Caco-2 (cell line): ENCODE results near the gene RNFT2. TPM values are rescaled to one million over a fixed set of nuclear protein-coding genes. Genes with fewer than 3 reads are reported as not detected.
A peak's percentile ranks its signal among the peaks of the same experiment; 100 is the strongest.

Experiments used
- BruUV-seq: library from RNA; stranded (reverse); fragments of 400-500 nt; replicated peaks from 2 replicates; lab custom pipeline; 2021; lab: Mats Ljungman, UMichigan
- CTCF ChIA-PET: fragments of 300-600 bp; sonication (Branson Sonifier 250); formaldehyde crosslinking; loops from one replicate; lab custom pipeline; 2022; ENCODE audit warnings: antibody characterized with exemption; lab: Charles Lee
- POLR2A ChIA-PET: fragments of 300-600 bp; sonication (Branson Sonifier 250); formaldehyde crosslinking; loops from one replicate; lab custom pipeline; 2022; ENCODE audit warnings: antibody characterized with exemption; lab: Charles Lee
- DNase-seq, 2 experiments: peaks; one replicate each; pipeline versions ENCODE4 v3.0.0 to v3.0.0-alpha.2; 2020 to 2022
- H3K27me3 ChIP-seq: replicated peaks from 2 replicates; pipeline ENCODE4 v1.6.0; 2011; ENCODE audit warnings: low read length; ENCODE audit not compliant: control insufficient read depth, insufficient read depth
- H3K36me3 ChIP-seq: 2 replicates; pipeline ENCODE4 v1.5.1; 2011; ENCODE audit warnings: low read length; ENCODE audit not compliant: control insufficient read depth, insufficient read depth
- H3K4me1 ChIP-seq: fragments of 250-450 bp; sonication (Bioruptor Pico); 2 replicates; pipeline ENCODE4 v1.5.1; 2020; ENCODE audit warnings: mild to moderate bottlenecking
- H3K4me3 ChIP-seq: 2 replicates; pipeline ENCODE4 v1.5.1; 2011; ENCODE audit warnings: low read depth, mild to moderate bottlenecking, control low read depth, low read length
- H3K9me3 ChIP-seq: fragments of 250-450 bp; sonication (Bioruptor Pico); 2 replicates; pipeline ENCODE4 v1.5.1; 2020; ENCODE audit warnings: mild to moderate bottlenecking, moderate library complexity
- H3K27ac Mint-ChIP-seq: one replicate; pipeline ENCODE4 v1.8.0; 2022; ENCODE audit warnings: mixed read lengths; ENCODE audit not compliant: unreplicated experiment
- H3K27me3 Mint-ChIP-seq: one replicate; pipeline ENCODE4 v1.8.0; 2022; ENCODE audit warnings: mixed read lengths; ENCODE audit not compliant: insufficient read depth, unreplicated experiment
- H3K36me3 Mint-ChIP-seq: one replicate; pipeline ENCODE4 v1.8.0; 2022; ENCODE audit warnings: mild to moderate bottlenecking, mixed read lengths; ENCODE audit not compliant: insufficient read depth, unreplicated experiment
- H3K4me1 Mint-ChIP-seq: one replicate; pipeline ENCODE4 v1.8.0; 2022; ENCODE audit warnings: low read depth, mixed read lengths; ENCODE audit not compliant: unreplicated experiment
- H3K4me3 Mint-ChIP-seq: one replicate; pipeline ENCODE4 v1.8.0; 2022; ENCODE audit warnings: mild to moderate bottlenecking, moderate library complexity, mixed read lengths; ENCODE audit not compliant: unreplicated experiment
- H3K9me3 Mint-ChIP-seq: one replicate; pipeline ENCODE4 v1.8.0; 2022; ENCODE audit warnings: mixed read lengths; ENCODE audit not compliant: unreplicated experiment
- intact Hi-C: fragments of 100-400 bp; cut with micrococcal nuclease; formaldehyde crosslinking; loops from one replicate; pipeline ENCODE4 v1.10.0; 2022; ENCODE audit not compliant: unreplicated experiment
- total RNA-seq: library from RNA; stranded (reverse); gene quantifications from 2 replicates; pipeline ENCODE4 v1.2.3, GENCODE V29; 2022
- TF ChIP-seq, protein P1 (sequence below), 2 experiments: fragments of 200-600 bp in 1 of 2; IDR thresholded peaks; 1 replicate in 1 of 2; 2 replicates in 1 of 2; pipeline versions ENCODE4 v1.5.1 to v1.8.0; 2011 to 2022; ENCODE audit warnings: antibody characterized with exemption in 1 of 2, control low read depth in 1 of 2, inconsistent platforms in 1 of 2, low read depth in 1 of 2, low read length in 1 of 2, mild to moderate bottlenecking in 1 of 2, moderate library complexity in 1 of 2; ENCODE audit not compliant: insufficient read depth in 1 of 2, severe bottlenecking in 1 of 2, unreplicated experiment in 1 of 2

RNFT2 gene
- total RNA-seq, 1 experiment from 2014 or later = 11.6 TPM

DNA sequence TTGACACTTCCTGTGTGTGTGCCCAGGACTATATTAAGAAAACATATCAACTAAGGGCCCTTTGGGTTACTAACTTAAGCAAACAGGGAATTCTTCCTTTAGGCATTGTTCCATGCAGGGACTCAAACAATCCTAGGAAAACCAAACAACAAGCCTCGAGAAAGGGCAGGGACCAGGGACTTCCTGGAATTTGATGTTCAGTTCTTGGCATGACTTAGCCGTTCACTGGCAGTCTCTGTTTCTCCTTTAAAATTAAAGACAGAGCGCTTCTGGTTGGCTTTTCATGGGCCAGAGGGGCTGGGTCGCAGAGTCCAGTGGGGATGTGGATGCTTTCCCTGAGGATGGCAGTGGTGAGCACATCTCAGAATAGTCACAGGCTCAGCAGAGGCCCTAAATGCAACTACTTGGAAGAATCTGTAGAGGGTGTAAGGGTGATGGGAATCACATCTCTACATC is 35.2 kb downstream of the RNFT2 start:
- Mint-ChIP-seq H3K27me3 (no peaks in the 10 kb centered on the region), H3K27ac (no peak overlapping the region), H3K9me3 (no peaks in the 10 kb centered on the region), H3K4me3 (no peak overlapping the region), H3K4me1 (no peaks in the 10 kb centered on the region), H3K36me3 (peaks cover 6% of the 10 kb centered on the region)
- BruUV-seq = no TSS peak
- H3K4me3 ChIP-seq = no peak overlapping the region
- H3K27me3 ChIP-seq = no peaks in the 10 kb centered on the region
- H3K36me3 ChIP-seq = no peaks in the 10 kb centered on the region
- DNase-seq = peak in 1 of 2 experiments; percentile 22
- H3K4me1 ChIP-seq = no peaks in the 10 kb centered on the region
- TF ChIP-seq, protein P1, sequence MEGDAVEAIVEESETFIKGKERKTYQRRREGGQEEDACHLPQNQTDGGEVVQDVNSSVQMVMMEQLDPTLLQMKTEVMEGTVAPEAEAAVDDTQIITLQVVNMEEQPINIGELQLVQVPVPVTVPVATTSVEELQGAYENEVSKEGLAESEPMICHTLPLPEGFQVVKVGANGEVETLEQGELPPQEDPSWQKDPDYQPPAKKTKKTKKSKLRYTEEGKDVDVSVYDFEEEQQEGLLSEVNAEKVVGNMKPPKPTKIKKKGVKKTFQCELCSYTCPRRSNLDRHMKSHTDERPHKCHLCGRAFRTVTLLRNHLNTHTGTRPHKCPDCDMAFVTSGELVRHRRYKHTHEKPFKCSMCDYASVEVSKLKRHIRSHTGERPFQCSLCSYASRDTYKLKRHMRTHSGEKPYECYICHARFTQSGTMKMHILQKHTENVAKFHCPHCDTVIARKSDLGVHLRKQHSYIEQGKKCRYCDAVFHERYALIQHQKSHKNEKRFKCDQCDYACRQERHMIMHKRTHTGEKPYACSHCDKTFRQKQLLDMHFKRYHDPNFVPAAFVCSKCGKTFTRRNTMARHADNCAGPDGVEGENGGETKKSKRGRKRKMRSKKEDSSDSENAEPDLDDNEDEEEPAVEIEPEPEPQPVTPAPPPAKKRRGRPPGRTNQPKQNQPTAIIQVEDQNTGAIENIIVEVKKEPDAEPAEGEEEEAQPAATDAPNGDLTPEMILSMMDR (IDR thresholded peaks at IDR 0.05; ENCODE audit: insufficient read depth in 1 of 2, low read depth in 1 of 2, low read length in 1 of 2, severe bottlenecking in 1 of 2, unreplicated experiment in 1 of 2) = peak in 1 of 2 experiments; percentile 20
- no peaks in the 10 kb centered on the region for H3K9me3 ChIP-seq
- POLR2A ChIA-PET = no interaction called here
- intact Hi-C loops = no loop called here
- CTCF ChIA-PET = no interaction called here

GRCh38 chr12:116774020-116774419 is 35.9 kb downstream of the RNFT2 start:
- Histone ChIP-seq H3K4me1 (no peaks in the 10 kb centered on the region), H3K9me3 (no peaks in the 10 kb centered on the region), H3K27me3 (no peaks in the 10 kb centered on the region), H3K36me3 (no peaks in the 10 kb centered on the region), H3K4me3 (no peak overlapping the region)
- DNase-seq = no peak
- no peaks in the 10 kb centered on the region for H3K27me3 Mint-ChIP-seq
- peaks cover 6% of the 10 kb centered on the region for H3K36me3 Mint-ChIP-seq
- TF ChIP-seq, protein P1 (IDR thresholded peaks at IDR 0.05; ENCODE audit: insufficient read depth in 1 of 2, low read depth in 1 of 2, low read length in 1 of 2, severe bottlenecking in 1 of 2, unreplicated experiment in 1 of 2) = no peak
- no peak overlapping the region for H3K4me3 Mint-ChIP-seq
- no peaks in the 10 kb centered on the region for H3K9me3 Mint-ChIP-seq
- intact Hi-C loops = no loop called here
- ChIA-PET POLR2A (no interaction called here), CTCF (no interaction called here)
- no peaks in the 10 kb centered on the region for H3K4me1 Mint-ChIP-seq
- BruUV-seq = no TSS peak
- no peak overlapping the region for H3K27ac Mint-ChIP-seq

- DNase-seq = no peak
- Mint-ChIP-seq H3K36me3 (peaks cover 6% of the 10 kb centered on the region), H3K27me3 (no peaks in the 10 kb centered on the region), H3K4me1 (no peaks in the 10 kb centered on the region), H3K9me3 (no peaks in the 10 kb centered on the region), H3K27ac (no peak overlapping the region), H3K4me3 (no peak overlapping the region)
- BruUV-seq = no TSS peak
- Histone ChIP-seq H3K27me3 (no peaks in the 10 kb centered on the region), H3K4me1 (no peaks in the 10 kb centered on the region), H3K9me3 (no peaks in the 10 kb centered on the region), H3K4me3 (no peak overlapping the region), H3K36me3 (no peaks in the 10 kb centered on the region)
- ChIA-PET POLR2A (no interaction called here), CTCF (no interaction called here)
- TF ChIP-seq, protein P1 (IDR thresholded peaks at IDR 0.05; ENCODE audit: insufficient read depth in 1 of 2, low read depth in 1 of 2, low read length in 1 of 2, severe bottlenecking in 1 of 2, unreplicated experiment in 1 of 2) = no peak
- intact Hi-C loops = no loop called here
Measured at GRCh38 chr12:116777245-116777644, 39.1 kb downstream of the RNFT2 start.
